Gastroesophageal sphincter (tissue), 4 donors: Measurements from ENCODE around the gene MORF4L1. TPM values are rescaled to one million over a fixed set of nuclear protein-coding genes. Genes with fewer than 3 reads are reported as not detected.
"Not testable (repeated sequence)": the region's sequence is repeated elsewhere in the genome, so short reads cannot be mapped to it uniquely, and the experiment has no call there.

Source experiments
- ATAC-seq: fragments of 150-250 bp; one replicate; pipeline ENCODE4 v1.9.1; 2016; ENCODE audit warnings: mild to moderate bottlenecking, moderate library complexity
- H3K27ac ChIP-seq, 4 donors: fragments of 200-600 bp; sonication (generic) in 3 of 4; 1 replicate in 3 of 4; 2 replicates in 1 of 4; pipeline ENCODE4 v1.5.1; 2016 to 2019
- H3K27me3 ChIP-seq: fragments of 200-600 bp; sonication (generic); one replicate; pipeline ENCODE4 v1.5.1; 2019
- H3K36me3 ChIP-seq, 2 donors: fragments of 200-600 bp; sonication (generic); one replicate each; pipeline ENCODE4 v1.5.1; 2019; ENCODE audit warnings: control low read depth in 1 of 2
- H3K4me1 ChIP-seq, 3 donors: fragments of 200-600 bp; sonication (generic); 1 replicate in 2 of 3; 2 replicates in 1 of 3; pipeline ENCODE4 v1.5.1; 2016 to 2019; ENCODE audit warnings: control low read depth in 2 of 3
- H3K4me3 ChIP-seq, 2 donors: fragments of 200-600 bp; sonication (generic); one replicate each; pipeline ENCODE4 v1.5.1; 2019; ENCODE audit warnings: mild to moderate bottlenecking in 1 of 2, moderate library complexity in 1 of 2
- H3K9me3 ChIP-seq, 3 donors: fragments of 200-600 bp; sonication (generic); one replicate each; pipeline ENCODE4 v1.5.1; 2017 to 2019; ENCODE audit warnings: control low read depth in 2 of 3
- CTCF ChIP-seq, 4 experiments: fragments of 200-600 bp in 2 of 4; fragments of 450-650 bp in 2 of 4; sonication (generic) in 1 of 4; IDR thresholded peaks; one replicate each; pipeline ENCODE4 v1.5.1; 2017 to 2019; ENCODE audit warnings: antibody characterized with exemption in 4 of 4, mild to moderate bottlenecking in 2 of 4, moderate library complexity in 2 of 4
- EP300 ChIP-seq: sonication (generic); formaldehyde crosslinking; IDR thresholded peaks from one replicate; pipeline ENCODE4 v1.6.1; 2017; ENCODE audit warnings: antibody characterized with exemption, mild to moderate bottlenecking
- POLR2A ChIP-seq, 2 donors: fragments of 450-650 bp; IDR thresholded peaks; one replicate each; pipeline ENCODE4 v1.6.1; 2017; ENCODE audit warnings: antibody characterized with exemption in 2 of 2, mild to moderate bottlenecking in 2 of 2, moderate library complexity in 1 of 2
- POLR2AphosphoS5 ChIP-seq: sonication (generic); formaldehyde crosslinking; IDR thresholded peaks from one replicate; pipeline ENCODE4 v1.6.1; 2017; ENCODE audit warnings: antibody characterized with exemption
- WGBS, 2 donors: methylation state at CpG; one replicate each; pipeline ENCODE4 v1.1.5; 2018; ENCODE audit warnings: low coverage in 1 of 2; 5-methylcytosine and 5-hydroxymethylcytosine counted together
- total RNA-seq, 4 donors: library from RNA; depleted of rRNA; stranded (reverse); fragments of >200 nt; gene quantifications; one replicate each; pipeline ENCODE4 v1.1.0, GENCODE V29; 2016

Gene MORF4L1
- total RNA-seq, 4 donors from 2014 or later = 347 to 449 (median 406) TPM

GRCh38 chr15:78859971-78860719, 12.5 kb upstream of the MORF4L1 start:
- Histone ChIP-seq H3K27me3 (no peaks in the 10 kb centered on the region), H3K9me3 (no peaks in the 10 kb centered on the region), H3K4me1 (peaks cover 0 to 7% (median 0%) of the 10 kb centered on the region in 3 donors), H3K36me3 (no peaks in the 10 kb centered on the region), H3K4me3 (peak overlapping the region; percentile 50 to 71), H3K27ac (peak overlapping the region; percentile 70 to 81 (median 79))
- 1% methylated on average over 16 to 27 of the region's 28 CpGs for WGBS, 2 donors
- peak; percentile 83 for ATAC-seq
- TF ChIP-seq POLR2AphosphoS5 = peak; percentile 77
- TF ChIP-seq CTCF (IDR thresholded peaks at IDR 0.05) = peak; percentile 18 to 71 (median 64)
- TF ChIP-seq EP300 = no peak
- no peak for TF ChIP-seq POLR2A (IDR thresholded peaks at IDR 0.05)

DNA sequence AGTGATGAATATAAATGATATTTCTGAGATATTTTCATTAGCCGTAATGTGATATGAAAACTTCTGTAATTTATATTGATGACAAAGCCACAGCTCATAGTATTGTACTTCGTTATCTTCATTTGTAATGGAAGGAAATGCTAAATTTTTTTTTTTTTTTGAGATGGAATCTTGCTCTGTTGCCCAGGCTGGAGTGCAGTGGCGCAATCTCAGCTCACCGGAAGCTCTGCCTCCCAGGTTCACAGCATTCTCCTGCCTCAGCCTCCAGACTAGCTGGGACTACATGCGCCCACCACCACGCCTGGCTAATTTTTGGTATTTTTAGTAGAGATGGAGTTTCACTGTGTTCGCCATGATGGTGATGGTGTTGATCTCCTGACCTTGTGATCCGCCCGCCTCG, 7.1 kb upstream of the MORF4L1 start:
- H3K9me3 ChIP-seq, ATAC-seq, H3K4me1 ChIP-seq, H3K36me3 ChIP-seq, H3K27me3 ChIP-seq, H3K27ac ChIP-seq, H3K4me3 ChIP-seq: not testable (repeated sequence)
- 93 to 96% methylated on average over 6 to 8 of the region's 10 CpGs for WGBS, 2 donors

- not testable (repeated sequence) for H3K27ac ChIP-seq, H3K4me3 ChIP-seq, H3K4me1 ChIP-seq, H3K36me3 ChIP-seq, H3K9me3 ChIP-seq, ATAC-seq, H3K27me3 ChIP-seq
- WGBS, 2 donors = 59 to 81% methylated on average over 2 to 5 of the region's 8 CpGs
These were observed 6.7 kb upstream of the MORF4L1 start for GRCh38 chr15:78866031-78866430.

GRCh38 chr15:78866803-78867202, 5.9 kb upstream of the MORF4L1 start:
- no peak overlapping the region for H3K27ac ChIP-seq
- no peaks in the 10 kb centered on the region for H3K36me3 ChIP-seq
- TF ChIP-seq CTCF (IDR thresholded peaks at IDR 0.05) = no peak
- no peak for TF ChIP-seq POLR2AphosphoS5
- no peak for TF ChIP-seq POLR2A (IDR thresholded peaks at IDR 0.05)
- no peak for TF ChIP-seq EP300
- WGBS, 2 donors = 84 to 89% methylated on average over 3 to 4 of the region's 4 CpGs
- no peak overlapping the region for H3K4me3 ChIP-seq
- H3K9me3 ChIP-seq = no peaks in the 10 kb centered on the region
- H3K27me3 ChIP-seq = no peaks in the 10 kb centered on the region
- peaks cover 0 to 3% (median 0%) of the 10 kb centered on the region in 3 donors for H3K4me1 ChIP-seq
- no peak for ATAC-seq

GRCh38 chr15:78868366-78868765, 4.3 kb upstream of the MORF4L1 start:
- no peak for ATAC-seq
- no peak for TF ChIP-seq EP300
- TF ChIP-seq CTCF (IDR thresholded peaks at IDR 0.05) = no peak
- TF ChIP-seq POLR2AphosphoS5 = no peak

GRCh38 chr15:78871483-78872127, 1.1 kb upstream of the MORF4L1 start:
- H3K36me3 ChIP-seq, H3K9me3 ChIP-seq, H3K27me3 ChIP-seq, ATAC-seq: not testable (repeated sequence)
- WGBS, 2 donors = 68 to 79% methylated on average over 18 to 24 of the region's 24 CpGs
- Histone ChIP-seq H3K27ac (peak overlapping the region in 2 of 4 donors; percentile 96 to 98), H3K4me1 (peaks cover 0 to 30% (median 13%) of the 10 kb centered on the region in 3 donors), H3K4me3 (peak overlapping the region in 1 of 2 donors; percentile 67)

More at GRCh38 chr15:78868366-78868765, 4.3 kb upstream of the MORF4L1 start:
- H3K4me1 ChIP-seq = peaks cover 0 to 9% (median 4%) of the 10 kb centered on the region in 3 donors
- no peak overlapping the region for H3K27ac ChIP-seq
- no peak overlapping the region for H3K4me3 ChIP-seq
- H3K36me3 ChIP-seq = no peaks in the 10 kb centered on the region
- H3K27me3 ChIP-seq = no peaks in the 10 kb centered on the region
- 84 to 94% methylated on average over 2 of the region's 3 CpGs for WGBS, 2 donors
- no peaks in the 10 kb centered on the region for H3K9me3 ChIP-seq
